ES-I3 (cell line): ENCODE results near the gene SDHAF2.
"Not testable (repeated sequence)": the region's sequence is repeated elsewhere in the genome, so short reads cannot be mapped to it uniquely, and the experiment has no call there.

Source experiments
- H3K36me3 ChIP-seq: 2 replicates; pipeline ENCODE4 v1.6.1; 2013; ENCODE audit warnings: mild to moderate bottlenecking, low read length, control low read depth, moderate library complexity; ENCODE audit not compliant: insufficient read depth
- H3K4me1 ChIP-seq: 2 replicates; pipeline ENCODE4 v1.6.1; 2013; ENCODE audit warnings: mild to moderate bottlenecking, control low read depth, low read length; ENCODE audit not compliant: insufficient read depth
- H3K9ac ChIP-seq: 2 replicates; pipeline ENCODE4 v1.6.1; 2013; ENCODE audit warnings: low read depth, mild to moderate bottlenecking, low read length, moderate library complexity
- H3K9me3 ChIP-seq: 2 replicates; pipeline ENCODE4 v1.6.1; 2013; ENCODE audit warnings: mild to moderate bottlenecking, low read length, moderate library complexity; ENCODE audit not compliant: control insufficient read depth, insufficient read depth

Gene SDHAF2

DNA sequence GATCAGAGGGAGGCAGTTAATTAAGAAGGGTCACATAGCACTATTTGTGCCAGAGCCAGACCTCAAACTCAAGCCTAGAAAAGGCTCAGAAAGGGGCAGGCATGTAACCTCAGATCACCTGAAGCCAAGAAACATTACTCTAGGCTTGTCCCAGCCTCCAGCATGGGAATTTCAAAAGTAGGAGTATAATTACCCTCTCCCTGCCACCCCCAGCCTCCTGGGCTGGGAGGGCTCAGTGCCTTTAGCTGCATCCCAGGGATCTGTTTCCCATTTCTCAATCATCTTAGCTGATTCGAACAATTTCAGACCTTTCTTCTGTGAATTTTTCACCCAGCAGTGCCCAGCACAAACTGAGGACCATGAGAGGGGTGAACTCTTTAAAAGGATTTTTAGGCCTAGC is 45.5 kb downstream of the SDHAF2 start:
- peaks cover 4% of the 10 kb centered on the region for H3K4me1 ChIP-seq
- no peaks in the 10 kb centered on the region; the same call in 1 of the 2 replicates for H3K36me3 ChIP-seq
- no peaks in the 10 kb centered on the region for H3K9me3 ChIP-seq
- no peak overlapping the region for H3K9ac ChIP-seq

DNA sequence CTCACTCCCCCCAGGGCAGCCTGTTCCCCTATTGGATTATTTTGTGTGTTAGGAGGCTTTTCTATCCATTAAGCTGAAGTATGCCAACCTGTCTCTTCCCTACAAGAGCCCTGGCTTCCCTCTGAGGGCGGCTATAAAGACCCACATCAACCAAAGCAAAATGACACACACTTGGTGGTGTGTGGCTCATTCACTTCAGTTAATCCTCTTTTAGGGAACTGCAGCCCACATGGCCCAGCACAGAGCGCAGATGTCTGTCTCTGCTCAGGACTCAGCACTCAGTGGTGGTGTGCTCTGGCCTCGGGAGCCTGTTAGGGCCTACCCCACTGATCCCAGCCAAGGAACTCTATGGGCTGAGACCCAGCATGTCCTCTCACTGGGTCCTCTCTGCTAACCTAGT is 46.4 kb downstream of the SDHAF2 start:
- Histone ChIP-seq H3K9me3 (no peaks in the 10 kb centered on the region), H3K9ac (no peak overlapping the region), H3K4me1 (peaks cover 7% of the 10 kb centered on the region), H3K36me3 (no peaks in the 10 kb centered on the region; the same call in 1 of the 2 replicates)

DNA sequence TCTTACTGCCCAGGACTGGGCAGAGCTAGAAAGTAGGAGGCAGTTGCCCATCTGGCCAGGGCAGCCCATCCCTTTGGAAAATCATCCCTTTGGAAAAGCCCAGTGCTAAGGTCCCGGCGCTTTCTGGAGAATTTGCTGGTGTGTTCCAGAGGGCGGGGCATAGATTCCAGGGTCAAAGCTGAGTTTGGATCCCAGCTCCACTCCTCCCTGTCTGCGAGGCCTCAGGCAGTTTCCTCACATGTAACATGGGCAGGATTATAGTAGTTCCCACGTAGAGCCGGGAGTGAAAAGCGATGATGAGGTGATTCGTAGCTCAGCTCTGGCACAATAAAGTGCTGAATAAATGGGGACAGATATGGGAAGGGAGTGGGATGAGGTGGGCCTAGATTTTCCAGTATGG is 47.2 kb downstream of the SDHAF2 start:
- Histone ChIP-seq H3K36me3 (no peaks in the 10 kb centered on the region; the same call in 1 of the 2 replicates), H3K9ac (no peak overlapping the region), H3K4me1 (peaks cover 13% of the 10 kb centered on the region), H3K9me3 (no peaks in the 10 kb centered on the region)

DNA sequence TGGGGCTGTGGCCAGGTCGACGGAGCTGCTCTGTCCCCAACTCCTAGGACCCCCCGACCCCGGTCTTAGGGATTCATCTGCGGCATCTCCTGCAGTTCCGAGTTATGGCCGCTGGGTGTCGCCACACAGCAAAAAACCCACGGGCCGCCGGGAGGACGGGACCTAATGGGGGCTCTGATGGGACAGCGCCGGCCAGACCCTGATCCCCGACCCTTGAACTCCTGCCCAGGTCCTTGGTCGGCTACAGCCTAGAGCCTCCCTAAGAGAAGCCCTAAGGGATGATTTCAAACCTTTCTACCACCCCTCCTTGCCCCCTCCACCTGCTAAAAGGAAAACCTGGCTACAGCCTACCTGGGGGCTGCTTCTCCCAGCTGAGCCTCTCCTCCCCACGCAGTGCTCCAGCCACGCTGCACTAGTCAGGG is 47.8 kb downstream of the SDHAF2 start:
- Histone ChIP-seq H3K9ac (no peak overlapping the region), H3K4me1 (peaks cover 14% of the 10 kb centered on the region), H3K36me3 (no peaks in the 10 kb centered on the region; the same call in 1 of the 2 replicates), H3K9me3 (no peaks in the 10 kb centered on the region)

DNA sequence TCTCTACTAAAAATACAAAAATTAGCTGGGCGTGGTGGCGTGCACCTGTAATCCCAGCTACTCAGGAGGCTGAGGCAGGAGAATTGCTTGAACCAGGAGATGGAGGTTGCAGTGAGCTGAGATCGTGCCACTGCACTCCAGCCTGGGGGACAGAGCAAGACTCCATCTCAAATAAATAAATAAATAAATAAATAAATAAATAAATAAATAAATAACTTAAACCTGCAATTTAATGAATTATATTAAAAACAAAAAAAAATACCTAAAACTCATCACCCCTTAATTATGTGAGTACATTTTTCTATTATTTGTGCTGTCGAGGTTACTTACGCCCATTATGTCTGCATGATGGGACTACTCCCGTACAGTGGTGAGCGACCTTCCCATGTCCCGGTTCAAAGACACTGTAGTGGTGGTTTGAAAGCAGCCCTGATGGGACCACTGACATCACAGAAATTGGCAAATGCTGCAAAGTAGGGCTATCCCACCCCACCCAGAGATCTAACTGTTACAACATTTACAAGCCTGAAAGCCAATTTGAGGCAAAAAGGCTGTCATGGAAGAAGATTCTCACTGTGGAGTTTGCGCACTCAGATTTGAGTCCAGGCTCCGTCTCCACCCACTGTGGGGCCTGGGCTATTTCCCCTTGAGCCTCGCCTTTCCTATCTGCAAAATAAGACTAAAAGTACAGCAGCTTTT is 49.6 kb downstream of the SDHAF2 start:
- H3K36me3 ChIP-seq, H3K9me3 ChIP-seq, H3K9ac ChIP-seq: not testable (repeated sequence)
- peaks cover 14% of the 10 kb centered on the region for H3K4me1 ChIP-seq

DNA sequence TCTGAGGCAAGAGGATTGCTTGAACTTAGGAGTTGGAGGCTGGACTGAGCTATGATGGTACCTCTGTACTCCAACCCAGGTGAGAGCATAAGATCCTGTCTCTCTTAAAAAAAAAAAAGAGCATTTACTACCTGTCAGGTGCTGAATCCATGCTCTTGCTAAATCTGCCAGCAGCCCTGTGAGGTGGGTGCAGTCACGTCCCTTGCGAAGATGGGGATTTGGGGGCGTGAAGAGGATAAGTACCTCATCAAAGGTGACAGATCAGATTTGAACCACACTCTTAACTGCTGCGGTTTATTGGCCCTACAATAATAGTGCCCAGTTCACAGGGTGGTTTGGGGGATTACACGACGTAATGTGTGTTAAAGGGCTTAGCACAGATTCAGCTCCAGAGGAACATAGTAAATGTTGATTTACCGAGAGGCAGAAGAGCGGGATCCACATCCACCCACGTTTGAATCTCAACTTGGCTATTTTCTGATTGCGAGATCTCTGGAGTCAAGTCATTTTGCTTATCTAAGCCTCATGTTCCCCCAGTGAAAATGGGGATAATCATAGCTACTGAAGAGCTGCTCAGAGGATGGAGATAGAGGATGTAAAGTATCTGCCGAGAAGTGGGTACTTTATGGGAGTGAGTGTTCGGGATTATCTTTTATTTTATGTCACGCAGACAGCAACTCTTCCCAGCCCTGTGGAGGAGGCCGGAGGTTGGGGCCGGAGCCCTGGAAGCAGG is 50.5 kb downstream of the SDHAF2 start:
- Histone ChIP-seq H3K4me1 (peaks cover 14% of the 10 kb centered on the region), H3K36me3 (no peaks in the 10 kb centered on the region), H3K9me3 (no peaks in the 10 kb centered on the region), H3K9ac (no peak overlapping the region)

DNA sequence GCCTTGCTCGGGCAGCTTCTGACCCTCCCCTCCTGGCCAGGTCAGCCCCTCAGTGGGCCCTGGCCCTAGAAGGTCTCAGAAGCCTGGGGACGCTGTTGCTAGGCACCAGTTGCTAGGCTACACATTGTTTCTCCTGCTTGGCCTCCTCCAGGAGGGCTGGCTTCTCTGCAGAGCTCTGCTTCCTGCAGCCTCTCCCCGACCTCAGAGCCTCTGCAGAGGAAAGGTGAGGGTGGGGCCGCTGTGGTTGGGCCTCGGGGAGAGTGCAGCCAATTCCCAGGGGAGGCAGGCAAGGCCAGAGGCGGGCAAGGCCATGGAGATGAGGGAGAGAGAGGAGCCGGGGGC is 51.0 kb downstream of the SDHAF2 start:
- no peak overlapping the region for H3K9ac ChIP-seq
- H3K36me3 ChIP-seq, result no peaks in the 10 kb centered on the region
- H3K4me1 ChIP-seq, result peaks cover 14% of the 10 kb centered on the region
- H3K9me3 ChIP-seq, result no peaks in the 10 kb centered on the region

DNA sequence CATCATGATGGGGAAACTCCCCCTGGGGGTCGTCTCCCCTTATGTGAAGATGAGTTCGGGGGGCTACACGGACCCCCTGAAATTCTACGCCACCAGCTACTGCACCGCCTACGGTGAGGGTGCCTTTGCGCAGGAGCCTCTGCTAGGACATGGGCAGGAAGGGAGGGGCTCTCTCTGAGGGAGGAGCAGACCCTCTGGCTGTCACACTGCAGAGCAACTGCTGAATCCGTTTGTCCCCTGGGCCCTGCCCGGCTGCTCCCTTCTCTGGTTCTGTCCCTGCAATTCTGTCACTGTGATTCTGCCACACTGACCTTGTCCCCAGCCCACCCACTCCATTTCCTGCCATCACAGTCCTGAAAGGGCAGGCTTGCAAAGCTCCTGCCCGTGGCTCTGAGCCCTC is 51.9 kb downstream of the SDHAF2 start:
- no peaks in the 10 kb centered on the region for H3K9me3 ChIP-seq
- H3K36me3 ChIP-seq, result no peaks in the 10 kb centered on the region
- peaks cover 14% of the 10 kb centered on the region for H3K4me1 ChIP-seq
- H3K9ac ChIP-seq, result no peak overlapping the region

DNA sequence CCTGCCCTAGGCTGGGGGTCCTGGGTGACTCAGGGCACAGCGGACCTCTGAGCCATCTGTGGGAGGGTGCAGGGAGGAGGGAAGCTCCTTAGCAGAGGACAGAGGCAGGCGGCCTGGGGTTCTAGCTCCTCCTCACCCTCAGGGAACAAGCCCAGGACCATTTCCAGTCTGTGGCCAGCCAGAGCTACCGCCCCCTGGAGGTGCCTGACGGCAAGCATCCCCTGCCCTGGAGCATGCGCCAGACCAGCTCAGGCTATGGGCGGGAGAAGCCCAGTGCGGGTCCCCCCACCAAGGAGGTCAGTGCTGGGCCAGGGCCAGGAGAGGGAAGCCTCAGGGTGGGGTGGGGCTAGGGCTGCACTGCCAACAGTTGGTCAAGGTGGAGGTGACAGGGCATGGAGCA is 52.6 kb downstream of the SDHAF2 start:
- Histone ChIP-seq H3K9ac (no peak overlapping the region), H3K9me3 (no peaks in the 10 kb centered on the region), H3K4me1 (peaks cover 14% of the 10 kb centered on the region), H3K36me3 (no peaks in the 10 kb centered on the region)

DNA sequence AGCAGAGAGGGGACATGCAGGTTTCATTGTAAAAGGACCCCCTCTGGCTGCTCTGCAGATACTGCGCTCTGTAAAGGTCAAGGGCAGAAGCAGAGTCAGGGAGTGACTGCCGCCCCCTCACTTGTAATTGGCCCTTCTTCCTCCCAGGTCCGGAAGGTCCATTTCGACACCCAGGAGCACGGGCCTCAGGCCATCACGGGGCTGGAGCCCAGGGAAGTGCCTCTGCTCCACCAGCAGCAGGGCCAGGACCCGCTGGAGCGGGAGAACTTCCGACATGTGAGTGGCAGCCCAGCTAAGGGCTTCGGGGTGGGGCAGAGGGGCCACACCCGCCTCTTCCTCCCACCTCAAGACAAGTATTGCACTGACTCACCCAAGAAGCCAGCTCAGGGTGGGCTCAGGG is 54.6 kb downstream of the SDHAF2 start:
- H3K9ac ChIP-seq, result no peak overlapping the region
- H3K9me3 ChIP-seq, result no peaks in the 10 kb centered on the region
- peaks cover 23% of the 10 kb centered on the region for H3K4me1 ChIP-seq
- no peaks in the 10 kb centered on the region for H3K36me3 ChIP-seq

DNA sequence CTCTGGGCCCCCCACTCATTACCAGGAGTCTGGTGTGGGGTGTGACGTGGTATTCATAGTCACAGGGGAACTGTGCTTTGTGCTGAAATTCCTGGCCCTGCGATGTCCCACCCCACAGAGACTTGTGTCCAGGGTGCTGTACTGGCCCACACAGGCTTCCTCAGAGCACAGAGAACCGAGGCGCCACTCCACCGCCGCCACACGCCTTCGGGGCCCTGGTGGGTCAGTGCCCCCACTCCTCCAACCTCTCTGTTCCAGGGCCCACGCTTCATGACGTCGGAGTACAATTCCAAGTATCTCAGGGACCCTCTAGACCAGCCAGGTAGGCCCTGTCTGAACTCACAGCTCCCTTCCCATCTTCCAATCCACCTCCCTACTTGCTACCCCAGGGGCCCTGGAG is 55.2 kb downstream of the SDHAF2 start:
- Histone ChIP-seq H3K9me3 (no peaks in the 10 kb centered on the region), H3K4me1 (peaks cover 28% of the 10 kb centered on the region), H3K36me3 (no peaks in the 10 kb centered on the region), H3K9ac (no peak overlapping the region)

DNA sequence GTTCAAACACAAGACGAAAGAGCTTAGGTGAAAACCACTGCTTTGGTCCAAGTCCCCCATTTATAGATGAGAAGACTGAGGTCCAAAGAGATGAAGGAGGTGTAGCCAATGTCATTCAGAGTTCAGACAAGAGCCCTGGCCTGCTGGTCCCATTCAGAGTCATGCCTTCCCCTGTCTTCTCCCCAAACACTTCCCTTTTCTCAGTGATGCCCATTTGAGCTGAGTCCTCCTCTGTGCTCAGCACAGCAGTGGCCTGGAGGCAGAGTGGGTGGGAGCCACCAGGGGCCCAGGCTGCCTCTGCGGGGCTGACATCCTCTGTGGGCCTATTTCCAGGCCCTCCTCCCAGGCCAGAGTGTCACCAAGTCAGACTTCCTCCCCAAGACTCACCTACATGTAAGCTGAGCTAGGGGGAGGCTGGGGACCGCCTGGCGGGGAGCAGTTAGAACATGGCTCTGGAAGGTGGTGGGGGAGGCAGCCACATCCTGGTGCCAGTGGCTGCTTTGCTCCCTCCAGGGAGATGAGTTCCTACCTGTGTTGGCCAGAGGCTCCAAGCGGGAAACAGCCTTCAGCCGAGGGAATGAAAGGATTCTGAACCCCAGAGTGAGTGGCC is 56.2 kb downstream of the SDHAF2 start:
- Histone ChIP-seq H3K36me3 (no peaks in the 10 kb centered on the region), H3K9me3 (no peaks in the 10 kb centered on the region), H3K9ac (no peak overlapping the region), H3K4me1 (peaks cover 33% of the 10 kb centered on the region; the same call in 1 of the 2 replicates)

DNA sequence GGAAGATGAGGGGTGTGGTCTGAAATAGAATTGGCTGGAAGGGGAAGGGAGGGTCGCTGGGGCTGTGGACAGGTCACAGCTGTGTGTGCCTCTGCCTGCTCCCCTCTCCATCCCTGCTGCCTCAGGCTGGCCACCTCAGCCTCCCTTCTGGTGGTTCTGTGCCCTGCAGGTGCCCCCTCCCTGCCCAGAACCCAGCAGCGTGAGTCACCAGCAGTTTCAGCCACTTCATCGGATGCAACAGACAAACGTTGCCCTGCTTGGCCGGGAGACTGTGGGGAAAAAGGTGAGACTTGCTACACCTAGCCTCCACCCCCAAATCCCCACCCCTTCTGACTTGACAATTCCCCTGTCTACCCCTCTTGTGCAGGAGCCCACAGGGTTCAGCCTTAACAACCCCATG is 56.9 kb downstream of the SDHAF2 start:
- no peaks in the 10 kb centered on the region for H3K36me3 ChIP-seq
- H3K4me1 ChIP-seq, result peaks cover 26% of the 10 kb centered on the region; the same call in 1 of the 2 replicates
- no peak overlapping the region for H3K9ac ChIP-seq
- H3K9me3 ChIP-seq, result no peaks in the 10 kb centered on the region

DNA sequence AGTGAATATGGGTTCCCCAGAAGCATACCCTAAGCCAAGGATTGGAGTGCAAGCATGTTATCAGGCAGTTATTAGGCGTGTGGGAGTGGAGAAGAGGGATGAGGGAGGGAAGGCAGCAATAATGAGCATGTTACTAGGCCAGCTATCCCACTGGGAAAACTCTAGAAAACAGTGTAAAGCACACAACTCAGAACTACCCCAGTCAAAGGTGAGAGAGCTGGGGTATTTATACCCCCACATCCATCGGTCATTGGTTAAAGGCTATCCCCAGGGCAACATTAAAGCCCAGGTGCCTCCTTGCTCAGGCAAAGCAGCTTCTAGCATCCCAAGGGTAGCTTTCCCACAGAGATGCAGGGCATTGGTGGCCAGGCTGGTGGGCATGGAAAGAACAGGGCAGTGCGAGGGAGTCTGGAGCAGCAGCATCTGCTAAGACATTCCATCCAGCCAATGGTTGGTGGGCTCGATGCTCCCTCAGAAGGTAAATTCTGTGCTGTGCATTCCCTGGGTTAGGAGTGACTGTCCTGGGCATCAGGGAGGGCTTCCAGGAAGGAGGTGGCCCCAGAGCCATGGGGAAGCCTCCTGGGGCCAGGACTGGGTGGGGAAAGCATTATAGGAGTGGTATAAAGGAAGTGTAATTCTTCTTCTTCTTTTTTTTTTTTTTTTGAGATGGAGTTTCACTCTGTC is 57.6 kb downstream of the SDHAF2 start:
- Histone ChIP-seq H3K9ac (no peak overlapping the region), H3K9me3 (no peaks in the 10 kb centered on the region), H3K36me3 (no peaks in the 10 kb centered on the region), H3K4me1 (peaks cover 23% of the 10 kb centered on the region; the same call in 1 of the 2 replicates)
